GM19023 (cell line): ENCODE results near the gene CCR9.

Experiments used
- ATAC-seq: cut with Tn5 transposase; IDR thresholded peaks from one replicate; pipeline ENCODE4 v1.9.1; 2021; ENCODE audit warnings: mild to moderate bottlenecking, moderate library complexity; ENCODE audit not compliant: unreplicated experiment

The CCR9 gene

GRCh38 chr3:45871780-45872179 is 14.6 kb upstream of the CCR9 start:
- ATAC-seq: no peak

- no peak for ATAC-seq
Measured at GRCh38 chr3:45872569-45872968, 13.8 kb upstream of the CCR9 start.

- ATAC-seq: no peak
Measured at GRCh38 chr3:45873036-45873435, 13.3 kb upstream of the CCR9 start.

GRCh38 chr3:45873638-45874037 is 12.7 kb upstream of the CCR9 start:
- ATAC-seq: no peak

GRCh38 chr3:45874677-45875346 is 11.5 kb upstream of the CCR9 start:
- ATAC-seq: no peak

GRCh38 chr3:45878124-45878523 is 8.2 kb upstream of the CCR9 start:
- no peak for ATAC-seq

- ATAC-seq: no peak
Measured at GRCh38 chr3:45880725-45881077, 5.6 kb upstream of the CCR9 start.

GRCh38 chr3:45881078-45882022 is 5.0 kb upstream of the CCR9 start:
- ATAC-seq: no peak

- no peak for ATAC-seq
Measured at GRCh38 chr3:45884368-45885201, 1.8 kb upstream of the CCR9 start.

- ATAC-seq: no peak
Measured at GRCh38 chr3:45887285-45887684, 942 bp downstream of the CCR9 start.

- ATAC-seq: no peak
Measured at GRCh38 chr3:45887759-45888511, 1.6 kb downstream of the CCR9 start.

GRCh38 chr3:45889337-45889736 is 3.0 kb downstream of the CCR9 start:
- ATAC-seq: no peak

GRCh38 chr3:45890405-45890804 is 4.1 kb downstream of the CCR9 start:
- no peak for ATAC-seq

- ATAC-seq: no peak
Measured at GRCh38 chr3:45892161-45892560, 5.8 kb downstream of the CCR9 start.

GRCh38 chr3:45894015-45894414 is 7.7 kb downstream of the CCR9 start:
- no peak for ATAC-seq

GRCh38 chr3:45895686-45896468 is 9.5 kb downstream of the CCR9 start:
- ATAC-seq: no peak

- no peak for ATAC-seq
Measured at GRCh38 chr3:45896956-45897355, 10.6 kb downstream of the CCR9 start.

- peak; percentile 65 for ATAC-seq
Measured at GRCh38 chr3:45904931-45905330, 18.6 kb downstream of the CCR9 start.

- ATAC-seq: no peak
Measured at GRCh38 chr3:45905755-45906154, 19.4 kb downstream of the CCR9 start.
